Stimulated activated CD4-positive, alpha-beta T cell treated with anti-CD3 and anti-CD28 coated beads, TNF-alpha, amount 100 ng/mL, for 48 hours (primary cell): ENCODE data around the gene ZNF804A.

ENCODE experiments used
- DNase-seq, 3 donors: peaks; one replicate each; pipeline ENCODE4 v3.0.0-alpha.2; 2020; ENCODE audit warnings: low read depth in 3 of 3

ZNF804A gene

GRCh38 chr2:184610891-184611290 is 12.6 kb downstream of the ZNF804A start:
- DNase-seq: no peak

GRCh38 chr2:184611361-184612085 is 13.2 kb downstream of the ZNF804A start:
- DNase-seq: no peak

DNA sequence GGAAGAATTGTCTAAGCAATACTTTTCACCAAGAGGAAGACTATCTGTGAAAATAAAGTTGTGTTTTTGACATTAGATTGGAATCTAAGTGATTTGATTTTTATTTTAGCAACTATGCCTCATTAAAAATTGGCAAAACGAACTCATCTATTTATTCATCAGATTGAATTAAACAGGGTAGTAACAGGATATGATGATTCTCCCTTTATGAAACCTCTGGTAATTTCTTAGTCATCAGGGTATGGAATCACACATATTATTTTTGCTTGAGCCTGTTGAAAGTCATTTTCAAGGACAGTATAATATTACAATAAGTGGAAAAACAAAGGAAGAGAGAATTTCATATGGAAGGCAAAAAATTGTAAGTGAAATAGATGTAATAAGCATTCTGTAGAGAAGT is 22.0 kb downstream of the ZNF804A start:
- no peak for DNase-seq

GRCh38 chr2:184624311-184624710 is 26.0 kb downstream of the ZNF804A start:
- DNase-seq: no peak

- no peak for DNase-seq
These were observed 29.7 kb downstream of the ZNF804A start for GRCh38 chr2:184628051-184628450.

GRCh38 chr2:184633726-184634125 is 35.4 kb downstream of the ZNF804A start:
- no peak for DNase-seq

DNA sequence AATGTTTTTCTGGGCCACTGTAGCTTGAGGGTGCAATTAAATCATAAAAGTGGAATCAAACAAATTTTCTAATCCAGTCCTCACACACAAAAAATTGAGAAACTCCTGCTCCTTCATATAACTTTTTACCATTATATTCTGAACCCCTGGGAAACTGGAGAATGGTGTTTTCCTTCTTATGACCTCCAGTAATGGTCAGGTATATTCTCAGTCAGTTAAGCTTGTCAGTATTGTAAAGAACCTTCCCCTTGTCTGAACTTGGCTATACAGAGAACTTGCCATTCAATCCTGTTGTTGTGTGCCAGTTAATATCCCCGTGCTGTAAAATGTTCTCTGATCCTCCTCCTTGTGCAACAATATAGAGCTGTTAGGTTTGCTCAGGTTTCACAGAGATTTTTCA is 39.5 kb downstream of the ZNF804A start:
- no peak for DNase-seq

DNA sequence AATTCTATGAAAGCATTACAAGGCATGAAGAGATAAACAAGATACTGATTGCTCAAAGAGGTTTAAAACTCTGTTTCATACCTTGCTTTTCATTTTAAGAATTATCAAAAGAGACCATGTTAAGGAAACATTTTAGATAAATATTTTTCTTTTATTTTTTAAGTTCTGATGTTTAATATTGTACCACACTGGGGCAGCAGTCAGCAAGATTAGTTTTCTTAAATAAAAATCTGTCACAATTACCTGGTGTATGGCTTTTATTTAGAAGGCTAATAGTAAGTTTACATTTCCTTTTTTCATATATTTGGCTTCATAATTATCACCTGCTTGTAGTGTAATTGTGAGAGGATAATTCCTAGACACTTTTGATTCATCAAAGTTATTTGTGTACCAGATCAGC is 46.4 kb downstream of the ZNF804A start:
- DNase-seq: no peak

DNA sequence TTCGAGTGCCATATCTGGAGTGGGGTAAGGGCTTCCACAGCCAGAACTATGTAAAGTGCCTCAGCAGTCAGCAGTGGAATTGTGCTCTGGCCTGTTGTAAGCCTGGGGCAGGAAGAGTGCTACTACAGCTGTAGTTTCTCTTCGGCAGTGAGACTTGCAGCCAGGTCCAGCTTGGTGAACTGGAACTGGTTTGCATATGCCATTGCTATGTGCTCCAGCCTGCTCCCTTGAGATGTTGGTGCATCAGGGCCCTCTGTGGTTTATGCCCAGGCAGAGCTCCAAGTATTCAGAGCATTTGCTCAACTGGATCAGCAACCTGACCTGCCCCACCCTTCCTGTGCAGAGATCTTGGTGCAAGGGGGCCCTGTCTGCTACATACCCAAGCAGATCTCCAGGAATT is 47.8 kb downstream of the ZNF804A start:
- DNase-seq: no peak

DNA sequence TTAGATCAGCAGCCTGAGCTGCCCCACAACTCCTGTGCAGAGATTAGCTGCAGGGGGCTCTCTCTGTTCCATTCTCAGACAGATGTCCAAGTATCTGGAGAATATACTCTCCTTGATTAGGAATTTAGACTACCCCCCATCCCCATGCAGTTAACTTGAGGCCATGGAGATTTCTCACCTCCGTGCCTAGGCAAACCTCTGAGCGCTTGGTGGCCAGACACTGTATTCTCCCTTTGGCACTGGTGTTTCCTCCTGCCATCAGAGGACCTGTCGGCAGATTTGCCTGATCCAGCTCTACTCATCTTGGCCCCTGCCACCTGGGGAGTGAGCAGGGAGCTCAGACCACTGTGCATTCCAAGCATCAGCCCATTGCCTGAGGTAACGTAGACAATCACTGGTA is 48.3 kb downstream of the ZNF804A start:
- no peak for DNase-seq

- DNase-seq: no peak
These were observed 56.6 kb downstream of the ZNF804A start for GRCh38 chr2:184654945-184655344.

DNA sequence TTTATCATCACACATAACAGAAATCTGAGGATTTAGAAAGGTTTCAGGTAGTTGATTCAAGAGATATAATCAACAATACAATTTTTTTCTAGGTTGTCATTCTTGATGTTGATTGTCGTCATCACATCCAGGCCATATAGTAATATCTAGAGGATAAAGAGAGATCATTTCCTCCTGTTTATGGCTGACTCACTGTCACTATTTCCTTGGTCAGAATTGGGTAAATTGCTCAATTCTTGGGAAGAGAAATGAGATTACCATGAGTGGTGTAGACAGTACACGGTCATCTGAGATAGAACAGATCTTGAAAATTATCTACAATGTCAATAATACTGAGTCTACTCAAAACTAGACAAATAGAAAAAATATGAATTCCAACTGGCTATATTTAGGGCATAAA is 78.8 kb downstream of the ZNF804A start:
- DNase-seq: no peak

DNA sequence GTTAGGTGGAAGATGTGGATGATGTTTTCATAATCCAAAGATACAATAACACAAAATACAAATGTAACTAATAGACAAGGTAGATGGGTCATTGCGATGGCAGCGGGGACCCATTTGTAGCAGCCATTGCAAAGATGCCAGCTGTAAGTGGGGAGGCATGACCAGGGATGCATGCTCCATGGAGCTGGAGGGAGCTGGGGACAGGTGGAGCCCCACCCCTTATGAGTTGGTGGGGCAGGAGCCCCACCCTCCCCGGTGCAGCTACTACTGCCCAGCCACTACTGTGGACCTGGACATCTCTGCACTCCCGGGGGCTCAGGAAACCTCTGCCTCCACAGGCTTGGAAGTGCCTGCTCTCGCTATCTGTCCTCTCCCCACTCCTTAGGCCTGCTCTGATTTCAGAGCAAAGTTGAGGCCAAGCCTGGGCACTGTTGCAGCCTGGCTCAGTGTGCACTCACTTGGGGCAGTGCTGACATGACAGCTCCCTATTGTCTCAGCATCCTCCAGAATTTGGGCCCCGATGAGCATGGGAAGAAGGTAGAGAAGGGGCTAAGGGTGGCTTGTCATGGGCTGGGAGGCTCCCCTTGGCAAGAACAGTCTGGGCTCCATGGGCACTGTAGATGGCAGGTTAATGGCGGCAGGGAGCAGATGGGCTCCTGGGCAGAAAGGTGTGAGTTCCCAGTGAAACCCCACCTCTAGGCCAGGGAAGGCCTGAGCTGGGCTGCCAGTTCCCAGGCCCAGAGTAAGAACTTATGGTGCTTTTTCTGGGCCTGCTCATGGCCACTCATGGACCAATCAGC is 81.1 kb downstream of the ZNF804A start:
- no peak for DNase-seq

DNA sequence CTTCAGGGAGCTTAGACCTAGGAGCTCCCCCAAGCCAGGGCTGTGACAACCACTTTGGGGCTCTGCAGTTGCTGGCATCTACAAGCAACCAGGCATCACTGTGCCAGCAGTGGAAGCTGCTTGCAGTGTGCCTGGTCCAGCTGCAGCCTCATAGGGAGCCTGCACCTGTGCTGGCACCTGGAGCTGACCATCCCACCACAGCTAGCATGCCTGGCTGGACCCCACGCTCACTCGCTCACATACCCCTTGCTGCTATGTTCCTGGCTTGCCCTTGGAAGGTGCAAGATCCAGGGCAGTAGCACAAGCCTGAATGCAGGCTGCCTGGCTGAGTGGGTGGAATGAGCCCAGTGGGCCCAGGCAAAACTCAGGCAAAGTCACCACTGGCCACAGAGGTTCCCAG is 82.5 kb downstream of the ZNF804A start:
- no peak for DNase-seq

DNA sequence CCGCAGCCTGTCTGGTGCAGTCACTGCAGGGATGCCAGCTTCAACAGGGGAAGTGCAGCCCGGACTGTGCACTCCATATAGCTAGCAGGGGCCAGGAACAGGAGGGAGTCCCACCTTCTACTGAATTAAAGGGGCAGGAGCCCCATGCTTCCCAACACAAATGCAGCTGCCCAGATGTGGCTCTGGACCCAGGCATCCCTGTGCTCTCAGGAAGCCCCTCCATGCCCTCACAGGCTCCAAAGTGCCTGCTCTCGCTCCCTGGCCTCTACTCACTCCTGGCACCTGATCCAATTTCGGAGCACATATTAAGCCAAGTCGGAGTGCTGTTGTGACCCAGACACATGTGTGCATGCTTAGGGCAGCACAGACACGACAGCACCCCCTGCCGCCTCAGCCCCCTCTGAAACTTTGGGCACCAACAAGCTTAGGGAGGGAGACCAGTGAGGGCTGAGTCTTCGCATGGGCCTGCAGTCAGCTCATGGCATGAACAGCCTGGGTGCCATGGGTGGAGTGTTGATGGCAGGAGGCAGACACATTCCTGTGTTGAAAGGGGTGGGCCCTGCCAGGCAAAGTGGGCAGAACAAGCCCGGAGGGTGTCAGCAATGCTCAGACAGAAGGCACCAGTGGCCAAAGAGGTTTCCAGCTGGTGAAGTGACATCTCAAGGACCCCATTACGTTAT is 83.5 kb downstream of the ZNF804A start:
- no peak for DNase-seq

DNA sequence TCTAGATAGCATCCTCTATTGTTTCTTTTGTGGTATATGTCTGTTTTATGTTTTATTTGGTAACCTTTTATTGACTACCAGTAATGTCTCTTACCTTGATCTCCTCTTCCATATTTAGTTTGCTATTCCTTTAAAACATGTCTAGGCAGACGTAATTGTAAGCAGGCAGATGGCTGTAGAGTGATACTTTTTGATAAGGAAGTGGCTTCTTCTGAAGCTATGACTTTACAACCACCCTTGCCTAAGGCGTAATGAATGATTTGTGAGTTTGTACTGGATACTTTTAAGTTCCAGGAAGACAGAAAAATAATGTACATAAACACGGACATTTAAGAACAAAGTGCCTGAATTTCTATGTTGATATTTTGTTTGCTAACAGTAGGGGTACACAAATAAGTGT is 85.6 kb downstream of the ZNF804A start:
- no peak for DNase-seq

GRCh38 chr2:184685999-184686841 is 87.9 kb downstream of the ZNF804A start:
- DNase-seq: no peak

GRCh38 chr2:184689638-184690037 is 91.3 kb downstream of the ZNF804A start:
- DNase-seq: no peak

DNA sequence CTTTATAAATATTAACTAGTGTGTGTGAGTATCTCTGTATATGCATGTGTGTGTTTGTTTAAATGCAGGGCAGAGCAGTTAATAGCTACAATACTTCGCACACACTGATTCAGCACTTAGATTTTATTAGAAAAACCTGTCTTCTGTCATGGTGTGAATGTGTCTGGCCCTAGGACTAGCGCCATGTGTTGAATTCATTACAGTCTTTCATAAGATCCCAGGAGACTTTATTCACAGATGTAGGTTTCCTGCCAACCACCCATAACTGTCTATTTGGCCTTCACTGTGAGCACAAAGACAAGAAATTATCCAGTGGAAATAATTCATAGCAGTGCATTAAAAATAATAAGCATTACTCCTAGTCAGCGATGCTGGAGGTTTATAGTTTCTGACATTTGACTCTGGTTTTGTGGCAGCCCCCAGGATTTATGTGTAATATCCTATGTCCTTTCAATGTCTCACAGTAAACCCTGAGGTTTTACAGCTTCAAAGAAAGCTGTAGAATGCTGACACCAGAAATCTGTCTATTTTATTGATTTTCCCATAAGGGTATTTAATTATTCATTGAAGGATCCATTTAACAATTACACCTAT is 93.9 kb downstream of the ZNF804A start:
- no peak for DNase-seq

DNA sequence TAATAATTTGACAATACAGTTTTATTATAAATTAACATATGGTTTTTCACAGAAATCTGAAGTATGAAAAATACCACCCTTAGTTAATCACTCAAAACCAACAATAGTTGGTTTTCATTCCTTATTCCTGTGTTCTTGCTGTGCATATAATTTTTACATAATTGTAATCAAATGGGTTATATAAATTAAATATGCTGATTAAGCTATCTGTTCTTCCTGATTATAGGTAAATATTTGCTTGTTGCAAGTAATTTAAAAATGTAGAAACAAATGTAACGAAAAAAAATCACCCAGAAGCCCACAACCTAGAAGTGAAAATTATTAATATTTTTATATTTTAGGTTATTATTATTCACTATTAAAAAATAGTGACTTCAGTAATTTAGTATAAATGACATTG is 98.3 kb downstream of the ZNF804A start:
- no peak for DNase-seq

DNA sequence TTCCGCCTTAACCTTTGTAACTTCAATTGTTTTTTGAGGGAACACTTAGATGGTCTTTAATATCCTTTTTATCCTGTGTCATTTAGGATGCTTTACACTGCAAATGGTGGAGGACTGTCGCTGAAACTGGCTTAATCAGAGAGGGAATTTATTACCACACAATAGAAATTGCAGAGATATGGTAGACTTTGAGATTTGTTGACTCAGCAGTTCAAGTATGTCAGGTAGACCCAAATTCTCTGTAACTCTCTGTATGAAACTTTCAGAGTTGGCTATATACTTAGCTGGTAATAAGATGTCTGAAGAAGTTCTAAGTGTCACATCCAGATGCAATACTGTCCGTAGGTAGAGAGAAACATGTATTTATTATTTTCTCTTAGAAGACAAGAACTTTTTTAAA is 100.1 kb downstream of the ZNF804A start:
- no peak for DNase-seq

DNA sequence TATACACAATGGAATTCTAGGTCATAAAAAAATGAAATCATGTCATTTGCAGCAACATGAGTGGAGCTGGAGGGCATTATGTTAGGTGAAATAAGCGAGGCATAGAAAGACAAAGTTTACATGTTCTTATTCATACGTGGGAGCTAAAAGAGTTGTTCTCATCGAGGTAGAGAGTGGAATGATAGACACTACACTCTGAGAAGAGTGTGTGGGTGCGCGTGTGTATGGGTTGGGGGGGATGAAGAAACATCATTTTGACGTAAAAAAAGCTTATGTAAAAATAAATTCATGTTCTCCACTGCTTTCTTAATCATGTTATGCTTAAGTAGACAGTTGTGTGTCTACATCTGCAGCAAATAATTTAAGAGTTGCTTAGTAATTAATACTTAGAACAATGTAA is 123.6 kb downstream of the ZNF804A start:
- no peak for DNase-seq
